HepG2 (cell line): Measurements from ENCODE around the gene STRN3. TPM values are rescaled to one million over a fixed set of nuclear protein-coding genes. Genes with fewer than 3 reads are reported as not detected.

Experiments
- ARID2 ChIP-seq: sonication (generic); formaldehyde crosslinking; IDR thresholded peaks from 2 replicates; pipeline ENCODE4 v1.8.1; 2022; ENCODE audit warnings: mild to moderate bottlenecking, missing genetic modification reagents, borderline replicate concordance
- ATF5 ChIP-seq: sonication (generic); formaldehyde crosslinking; IDR thresholded peaks from 2 replicates; pipeline ENCODE4 v1.4.0; 2020; ENCODE audit warnings: mild to moderate bottlenecking, low read depth, missing genetic modification reagents
- CEBPB ChIP-seq: IDR thresholded peaks from 2 replicates; pipeline ENCODE4 v1.6.1; 2011; ENCODE audit warnings: low read depth, low read length, improper control_type of control experiment, borderline replicate concordance
- CTCF ChIP-seq: sonication (generic); formaldehyde crosslinking; IDR thresholded peaks from 2 replicates; pipeline ENCODE4 v1.5.0; 2020; ENCODE audit warnings: mild to moderate bottlenecking, missing genetic modification reagents, moderate library complexity
- DRAP1 ChIP-seq: IDR thresholded peaks from 2 replicates; pipeline ENCODE4 v1.6.1; 2016; ENCODE audit warnings: missing genetic modification reagents, missing compliant biosample characterization
- HDAC2 ChIP-seq: sonication (generic); formaldehyde crosslinking; IDR thresholded peaks from 2 replicates; pipeline ENCODE4 v1.4.0; 2020; ENCODE audit warnings: missing genetic modification reagents
- HNRNPLL ChIP-seq: fragments of 200-400 bp; formaldehyde crosslinking; IDR thresholded peaks from 2 replicates; pipeline ENCODE4 v1.6.1; 2017; ENCODE audit warnings: mild to moderate bottlenecking, low read depth, low read length; ENCODE audit not compliant: poor library complexity, severe bottlenecking
- MAZ ChIP-seq, 2 experiments: sonication (generic) in 1 of 2; formaldehyde crosslinking in 1 of 2; IDR thresholded peaks; 2 replicates each; pipeline versions ENCODE4 v1.5.0 to v1.6.1; 2012 to 2020; ENCODE audit warnings: low read depth in 2 of 2, mild to moderate bottlenecking in 2 of 2, borderline replicate concordance in 1 of 2, improper control_type of control experiment in 1 of 2, low read length in 1 of 2, missing genetic modification reagents in 1 of 2, moderate library complexity in 1 of 2
- NCOA1 ChIP-seq: sonication (generic); formaldehyde crosslinking; IDR thresholded peaks from 2 replicates; pipeline ENCODE4 v1.9.0; 2021; ENCODE audit warnings: missing genetic modification reagents
- NCOR1 ChIP-seq: fragments of 200-600 bp; sonication (generic); IDR thresholded peaks from 2 replicates; pipeline ENCODE4 v1.7.0; 2017; ENCODE audit warnings: antibody characterized with exemption, low read length, borderline replicate concordance
- NFYB ChIP-seq: sonication (generic); formaldehyde crosslinking; IDR thresholded peaks from 2 replicates; pipeline ENCODE4 v1.4.0; 2020; ENCODE audit warnings: missing genetic modification reagents
- RAD21 ChIP-seq: fragments of 450-650 bp; formaldehyde crosslinking; IDR thresholded peaks from 2 replicates; pipeline ENCODE4 v1.5.0; 2020; ENCODE audit warnings: mild to moderate bottlenecking
- SMARCC2 ChIP-seq: fragments of 450-650 bp; IDR thresholded peaks from 2 replicates; pipeline ENCODE4 v1.6.1; 2017; ENCODE audit warnings: antibody characterized with exemption, mild to moderate bottlenecking
- ZFX ChIP-seq: sonication (generic); formaldehyde crosslinking; IDR thresholded peaks from 2 replicates; pipeline ENCODE4 v1.4.0; 2020; ENCODE audit warnings: mild to moderate bottlenecking, low read depth, missing genetic modification reagents, moderate library complexity
- ZNF160 ChIP-seq: sonication (generic); formaldehyde crosslinking; IDR thresholded peaks from 2 replicates; pipeline ENCODE4 v1.8.0; 2022; ENCODE audit warnings: mild to moderate bottlenecking, inconsistent platforms, missing genetic modification reagents
- ZNF232 ChIP-seq: sonication (generic); formaldehyde crosslinking; IDR thresholded peaks from 2 replicates; pipeline ENCODE4 v1.4.0; 2020; ENCODE audit warnings: missing genetic modification reagents, borderline replicate concordance
- ZNF234 ChIP-seq: sonication (generic); formaldehyde crosslinking; conservative IDR thresholded peaks from 2 replicates; pipeline ENCODE4 v1.5.1; 2020; ENCODE audit warnings: mild to moderate bottlenecking, missing genetic modification reagents
- ZNF75D ChIP-seq: sonication (generic); formaldehyde crosslinking; IDR thresholded peaks from 2 replicates; pipeline ENCODE4 v1.8.1; 2023; ENCODE audit warnings: missing genetic modification reagents, mild to moderate bottlenecking, borderline replicate concordance
- ZNF850 ChIP-seq: sonication (generic); formaldehyde crosslinking; conservative IDR thresholded peaks from 2 replicates; pipeline ENCODE4 v1.9.0; 2021; ENCODE audit warnings: mild to moderate bottlenecking, missing genetic modification reagents
- ZNF879 ChIP-seq: sonication (generic); formaldehyde crosslinking; IDR thresholded peaks from 2 replicates; pipeline ENCODE4 v1.8.1; 2023; ENCODE audit warnings: missing genetic modification reagents
- ZSCAN12 ChIP-seq: sonication (generic); formaldehyde crosslinking; IDR thresholded peaks from 2 replicates; pipeline ENCODE4 v1.9.0; 2021; ENCODE audit warnings: mild to moderate bottlenecking, missing genetic modification reagents
- polyA plus RNA-seq, 8 experiments: library from polyadenylated mRNA; depleted of rRNA in 3 of 8; stranded (reverse) in 7 of 8; unstranded in 1 of 8; fragments of >200 nt; fragmentation: Illumina TruSeq in 4 of 8; extraction: Trizol in 4 of 8; gene quantifications; 2 replicates each; pipeline versions ENCODE4 v1.2.1 to v1.2.3, GENCODE V29; 2011 to 2016; ENCODE audit warnings: low read depth in 4 of 8, missing spikeins in 1 of 8, mixed read lengths in 1 of 8; ENCODE audit not compliant: insufficient read depth in 1 of 8
- total RNA-seq, 5 experiments: library from RNA; depleted of rRNA; stranded (reverse); fragments of >200 nt; fragmentation: Illumina TruSeq; extraction: Trizol; gene quantifications; 2 replicates each; pipeline ENCODE4 v1.2.3, GENCODE V29; 2016; ENCODE audit warnings: low read depth in 1 of 5
- TF ChIP-seq, protein P1 (sequence below), 2 experiments: sonication (generic) in 1 of 2; formaldehyde crosslinking in 1 of 2; IDR thresholded peaks; 2 replicates each; pipeline versions ENCODE4 v1.5.1 to v1.6.1; 2011 to 2020; ENCODE audit warnings: borderline replicate concordance in 1 of 2, low read depth in 1 of 2, low read length in 1 of 2, mild to moderate bottlenecking in 1 of 2, missing genetic modification reagents in 1 of 2, moderate library complexity in 1 of 2
- TF ChIP-seq, protein P2 (sequence below): sonication (generic); formaldehyde crosslinking; IDR thresholded peaks from 2 replicates; pipeline ENCODE4 v1.4.0; 2020; ENCODE audit warnings: missing genetic modification reagents

Gene STRN3
- total and polyA plus RNA-seq, 2 of the 13 experiments (the other 11 are each of a cell fraction or from before 2014, with no cell fraction given), result 49.4 to 123 TPM

DNA sequence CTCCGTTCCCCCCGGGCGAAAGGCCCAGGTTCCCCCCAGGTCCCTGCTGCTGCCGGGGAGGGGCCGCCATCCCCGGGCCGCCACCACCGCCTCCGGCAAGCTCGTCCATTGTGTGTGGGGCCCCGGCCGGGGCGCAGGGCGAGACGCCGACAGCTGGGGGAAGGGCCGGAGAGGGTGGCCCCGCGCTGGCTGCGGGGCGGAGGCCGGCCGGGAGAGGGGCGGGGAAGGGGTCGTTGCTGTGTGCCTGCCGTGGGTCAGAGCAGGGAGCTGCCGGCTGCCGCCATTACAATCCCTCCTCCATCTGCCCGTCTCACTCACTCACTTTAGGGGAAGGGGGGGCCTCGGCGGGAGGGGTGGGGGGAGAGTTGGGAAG lies at the start of gene STRN3 (continued):
- TF ChIP-seq, protein P1, sequence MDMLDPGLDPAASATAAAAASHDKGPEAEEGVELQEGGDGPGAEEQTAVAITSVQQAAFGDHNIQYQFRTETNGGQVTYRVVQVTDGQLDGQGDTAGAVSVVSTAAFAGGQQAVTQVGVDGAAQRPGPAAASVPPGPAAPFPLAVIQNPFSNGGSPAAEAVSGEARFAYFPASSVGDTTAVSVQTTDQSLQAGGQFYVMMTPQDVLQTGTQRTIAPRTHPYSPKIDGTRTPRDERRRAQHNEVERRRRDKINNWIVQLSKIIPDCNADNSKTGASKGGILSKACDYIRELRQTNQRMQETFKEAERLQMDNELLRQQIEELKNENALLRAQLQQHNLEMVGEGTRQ (IDR thresholded peaks at IDR 0.05; ENCODE audit: low read depth, low read length), result no peak
- TF ChIP-seq, protein P1 (CRISPR knock-in tag; IDR thresholded peaks at IDR 0.05; ENCODE audit: borderline replicate concordance), result no peak
- TF ChIP-seq ZNF850 (peak; percentile 7; the same call in 1 of the 2 replicates), ARID2 (CRISPR knock-in tag) (no peak; the same call in 1 of the 2 replicates), RAD21 (peak; percentile 52; the same call in 1 of the 2 replicates), ATF5 (CRISPR knock-in tag) (no peak), ZNF232 (no peak), CEBPB (no peak), DRAP1 (no peak), ZSCAN12 (CRISPR knock-in tag) (peak; percentile 58; the same call in 1 of the 2 replicates), ZNF75D (CRISPR knock-in tag) (no peak), MAZ (IDR thresholded peaks at IDR 0.05; ENCODE audit: borderline replicate concordance, low read depth, low read length) (peak; percentile 98), MAZ (CRISPR knock-in tag; IDR thresholded peaks at IDR 0.05; ENCODE audit: low read depth) (0 out of 2 replicates have a peak, but pooled peaks have one; percentile 19), NCOA1 (CRISPR knock-in tag) (peak; percentile 92; the same call in 1 of the 2 replicates), SMARCC2 (no peak), ZNF234 (no peak; the same call in 1 of the 2 replicates), ZFX (CRISPR knock-in tag) (peak; percentile 67), CTCF (CRISPR knock-in tag) (no peak), NFYB (no peak), ZNF879 (CRISPR knock-in tag) (peak; percentile 96), HDAC2 (no peak), NCOR1 (no peak; the same call in 1 of the 2 replicates), ZNF160 (peak; percentile 34; the same call in 1 of the 2 replicates), HNRNPLL (no peak)
- TF ChIP-seq, protein P2, sequence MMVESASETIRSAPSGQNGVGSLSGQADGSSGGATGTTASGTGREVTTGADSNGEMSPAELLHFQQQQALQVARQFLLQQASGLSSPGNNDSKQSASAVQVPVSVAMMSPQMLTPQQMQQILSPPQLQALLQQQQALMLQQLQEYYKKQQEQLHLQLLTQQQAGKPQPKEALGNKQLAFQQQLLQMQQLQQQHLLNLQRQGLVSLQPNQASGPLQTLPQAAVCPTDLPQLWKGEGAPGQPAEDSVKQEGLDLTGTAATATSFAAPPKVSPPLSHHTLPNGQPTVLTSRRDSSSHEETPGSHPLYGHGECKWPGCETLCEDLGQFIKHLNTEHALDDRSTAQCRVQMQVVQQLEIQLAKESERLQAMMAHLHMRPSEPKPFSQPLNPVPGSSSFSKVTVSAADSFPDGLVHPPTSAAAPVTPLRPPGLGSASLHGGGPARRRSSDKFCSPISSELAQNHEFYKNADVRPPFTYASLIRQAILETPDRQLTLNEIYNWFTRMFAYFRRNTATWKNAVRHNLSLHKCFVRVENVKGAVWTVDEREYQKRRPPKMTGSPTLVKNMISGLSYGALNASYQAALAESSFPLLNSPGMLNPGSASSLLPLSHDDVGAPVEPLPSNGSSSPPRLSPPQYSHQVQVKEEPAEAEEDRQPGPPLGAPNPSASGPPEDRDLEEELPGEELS (CRISPR knock-in tag), result peak; percentile 8; the same call in 1 of the 2 replicates
